Stimulated activated naive CD8-positive, alpha-beta T cell treated with anti-CD3 and anti-CD28 coated beads, Interleukin-15, Interleukin-2, amounts not matched to agents 100 ng/mL and 50 ng/mL, for 24 hours (primary cell): ENCODE measurements around the gene ADAMTS17.

Experiments used
- H3K27ac Mint-ChIP-seq: one replicate; pipeline ENCODE4 v1.8.0; 2021; ENCODE audit warnings: mild to moderate bottlenecking, mixed read lengths
- H3K27me3 Mint-ChIP-seq: one replicate; pipeline ENCODE4 v1.8.0; 2021; ENCODE audit warnings: mixed read lengths
- H3K36me3 Mint-ChIP-seq: one replicate; pipeline ENCODE4 v1.8.0; 2021; ENCODE audit warnings: low read depth, mixed read lengths
- H3K4me1 Mint-ChIP-seq: one replicate; pipeline ENCODE4 v1.8.0; 2021; ENCODE audit warnings: low read depth, mixed read lengths
- H3K4me3 Mint-ChIP-seq: one replicate; pipeline ENCODE4 v1.8.0; 2021; ENCODE audit warnings: mild to moderate bottlenecking, mixed read lengths
- H3K9me3 Mint-ChIP-seq: one replicate; pipeline ENCODE4 v1.8.0; 2021; ENCODE audit warnings: mixed read lengths

Gene ADAMTS17

GRCh38 chr15:100115066-100115710 is 226.6 kb downstream of the ADAMTS17 start:
- no peak overlapping the region for H3K27ac Mint-ChIP-seq

DNA sequence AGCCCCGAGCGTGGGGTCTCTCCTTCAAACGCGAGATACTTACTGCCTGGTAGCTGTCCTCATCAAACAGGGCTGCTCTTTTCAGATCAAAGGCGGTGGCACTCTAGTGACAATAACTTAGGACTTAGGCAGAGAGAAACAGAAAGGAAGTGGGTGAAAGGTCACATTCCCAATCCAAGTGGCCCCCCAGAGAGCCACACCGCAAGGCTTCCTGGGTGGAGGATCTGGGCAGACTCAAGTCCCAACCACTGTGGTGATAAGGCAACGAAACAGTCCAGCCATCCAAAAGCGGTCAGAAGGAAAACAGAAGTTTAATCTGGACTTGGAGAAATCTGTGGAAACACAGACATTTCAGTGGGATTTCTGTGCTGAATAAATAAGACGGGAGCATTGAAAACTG is 227.2 kb downstream of the ADAMTS17 start:
- H3K9me3 Mint-ChIP-seq, result no peaks in the 10 kb centered on the region
- peak overlapping the region; percentile 37 for H3K27ac Mint-ChIP-seq
- no peak overlapping the region for H3K4me3 Mint-ChIP-seq
- no peaks in the 10 kb centered on the region for H3K36me3 Mint-ChIP-seq
- H3K4me1 Mint-ChIP-seq, result peaks cover 31% of the 10 kb centered on the region
- H3K27me3 Mint-ChIP-seq, result no peaks in the 10 kb centered on the region

More at GRCh38 chr15:100115066-100115710, 226.6 kb downstream of the ADAMTS17 start:
- Mint-ChIP-seq H3K36me3 (peaks cover 5% of the 10 kb centered on the region), H3K9me3 (peaks cover 3% of the 10 kb centered on the region), H3K4me3 (no peak overlapping the region), H3K4me1 (peaks cover 31% of the 10 kb centered on the region), H3K27me3 (no peaks in the 10 kb centered on the region)

GRCh38 chr15:100114100-100114499 is 227.7 kb downstream of the ADAMTS17 start:
- H3K9me3 Mint-ChIP-seq, result no peaks in the 10 kb centered on the region
- H3K4me1 Mint-ChIP-seq, result peaks cover 31% of the 10 kb centered on the region
- no peaks in the 10 kb centered on the region for H3K36me3 Mint-ChIP-seq
- H3K27ac Mint-ChIP-seq, result peak overlapping the region; percentile 37
- no peak overlapping the region for H3K4me3 Mint-ChIP-seq
- H3K27me3 Mint-ChIP-seq, result no peaks in the 10 kb centered on the region

GRCh38 chr15:100113351-100114080 is 228.3 kb downstream of the ADAMTS17 start:
- Mint-ChIP-seq H3K4me3 (no peak overlapping the region), H3K27me3 (no peaks in the 10 kb centered on the region), H3K9me3 (no peaks in the 10 kb centered on the region), H3K36me3 (no peaks in the 10 kb centered on the region), H3K27ac (no peak overlapping the region), H3K4me1 (peaks cover 31% of the 10 kb centered on the region)

DNA sequence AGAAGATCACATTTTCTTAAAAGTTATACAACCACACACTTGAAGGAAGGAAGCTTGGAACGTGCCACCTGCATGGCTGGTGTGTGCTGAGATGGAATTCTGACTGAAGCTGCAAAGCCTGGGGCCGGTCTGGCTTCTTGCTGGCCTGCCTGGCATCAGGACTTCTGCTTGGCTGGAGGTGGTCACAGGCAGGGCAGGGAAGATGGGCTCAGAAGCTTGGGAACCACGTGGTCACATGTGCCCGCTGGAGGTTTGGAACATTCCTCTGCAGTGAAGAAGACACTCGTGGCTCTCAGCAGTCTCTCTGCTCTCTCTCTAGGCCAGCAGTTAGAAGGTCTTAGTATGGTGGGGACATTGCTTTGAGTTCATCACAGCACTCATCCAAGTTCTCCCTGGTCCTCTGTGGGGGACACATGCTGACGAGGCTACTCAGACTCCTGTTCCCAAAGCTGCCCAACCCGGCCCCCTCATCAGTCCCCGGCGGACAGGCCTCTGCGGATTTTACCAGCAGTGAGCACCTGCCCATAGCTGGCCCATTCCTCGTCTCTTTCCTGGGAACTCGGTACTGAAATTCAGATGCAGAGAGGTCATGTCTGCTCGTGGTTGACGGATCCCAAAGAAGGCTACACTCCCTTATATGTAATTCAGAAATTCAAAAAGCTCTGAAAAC is 229.0 kb downstream of the ADAMTS17 start:
- H3K36me3 Mint-ChIP-seq, result no peaks in the 10 kb centered on the region
- no peak overlapping the region for H3K4me3 Mint-ChIP-seq
- H3K27ac Mint-ChIP-seq, result peak overlapping the region; percentile 98
- H3K9me3 Mint-ChIP-seq, result no peaks in the 10 kb centered on the region
- no peaks in the 10 kb centered on the region for H3K27me3 Mint-ChIP-seq
- H3K4me1 Mint-ChIP-seq, result peaks cover 31% of the 10 kb centered on the region

DNA sequence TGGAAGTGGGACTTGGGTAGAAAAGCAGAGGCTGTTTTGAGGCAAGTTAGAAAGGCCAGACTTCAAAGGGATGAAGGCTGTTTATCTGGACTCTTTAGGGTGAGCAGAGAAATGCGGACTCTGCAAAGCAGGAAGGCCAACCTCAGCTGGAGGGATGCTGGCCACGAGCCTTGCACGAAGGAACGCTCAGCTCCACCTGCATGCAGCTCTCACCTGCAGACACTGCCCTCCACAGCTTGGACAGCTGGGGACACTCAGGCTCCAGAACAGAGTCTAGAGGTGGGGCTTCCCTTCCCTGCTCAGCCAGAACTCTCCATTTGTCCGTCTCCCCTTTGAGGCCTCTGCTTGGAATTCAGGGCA is 229.7 kb downstream of the ADAMTS17 start:
- Mint-ChIP-seq H3K36me3 (no peaks in the 10 kb centered on the region), H3K9me3 (no peaks in the 10 kb centered on the region), H3K27me3 (no peaks in the 10 kb centered on the region), H3K4me3 (peak overlapping the region; percentile 11), H3K4me1 (peaks cover 31% of the 10 kb centered on the region), H3K27ac (peak overlapping the region; percentile 98)

GRCh38 chr15:100111125-100112060 is 230.4 kb downstream of the ADAMTS17 start:
- H3K27me3 Mint-ChIP-seq, result no peaks in the 10 kb centered on the region
- peaks cover 31% of the 10 kb centered on the region for H3K4me1 Mint-ChIP-seq
- no peaks in the 10 kb centered on the region for H3K9me3 Mint-ChIP-seq
- H3K36me3 Mint-ChIP-seq, result no peaks in the 10 kb centered on the region
- H3K4me3 Mint-ChIP-seq, result peak overlapping the region; percentile 70
- peak overlapping the region; percentile 98 for H3K27ac Mint-ChIP-seq

GRCh38 chr15:100109486-100110035 is 232.2 kb downstream of the ADAMTS17 start:
- Mint-ChIP-seq H3K36me3 (no peaks in the 10 kb centered on the region), H3K4me3 (no peak overlapping the region), H3K4me1 (peaks cover 26% of the 10 kb centered on the region), H3K27me3 (no peaks in the 10 kb centered on the region), H3K27ac (no peak overlapping the region), H3K9me3 (no peaks in the 10 kb centered on the region)

DNA sequence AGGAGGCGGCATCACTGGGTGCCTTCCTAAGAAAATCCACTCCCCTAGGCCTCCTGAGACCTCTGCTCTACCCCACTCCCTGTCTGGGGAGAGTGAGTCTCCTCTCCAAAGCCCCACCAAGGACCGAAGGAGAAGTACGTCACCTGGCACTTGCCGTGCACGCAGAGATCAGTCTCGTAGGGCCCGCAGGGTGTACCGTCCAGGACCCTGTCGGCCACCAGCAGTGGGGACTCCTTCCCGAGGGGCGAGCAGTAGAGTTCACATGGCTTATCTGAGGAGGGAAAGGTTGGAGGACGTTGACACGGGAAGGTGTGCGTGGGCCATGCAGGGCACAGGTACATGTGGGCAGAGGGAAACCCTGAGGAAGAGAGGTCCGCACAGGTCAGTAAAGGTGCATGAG is 232.9 kb downstream of the ADAMTS17 start:
- H3K4me3 Mint-ChIP-seq, result no peak overlapping the region
- H3K4me1 Mint-ChIP-seq, result peaks cover 23% of the 10 kb centered on the region
- H3K27me3 Mint-ChIP-seq, result no peaks in the 10 kb centered on the region
- no peak overlapping the region for H3K27ac Mint-ChIP-seq
- H3K9me3 Mint-ChIP-seq, result no peaks in the 10 kb centered on the region
- no peaks in the 10 kb centered on the region for H3K36me3 Mint-ChIP-seq

- Mint-ChIP-seq H3K27ac (no peak overlapping the region), H3K4me1 (peaks cover 23% of the 10 kb centered on the region), H3K36me3 (no peaks in the 10 kb centered on the region), H3K9me3 (no peaks in the 10 kb centered on the region), H3K4me3 (no peak overlapping the region), H3K27me3 (no peaks in the 10 kb centered on the region)
Observed at GRCh38 chr15:100108346-100108745, 233.4 kb downstream of the ADAMTS17 start.

DNA sequence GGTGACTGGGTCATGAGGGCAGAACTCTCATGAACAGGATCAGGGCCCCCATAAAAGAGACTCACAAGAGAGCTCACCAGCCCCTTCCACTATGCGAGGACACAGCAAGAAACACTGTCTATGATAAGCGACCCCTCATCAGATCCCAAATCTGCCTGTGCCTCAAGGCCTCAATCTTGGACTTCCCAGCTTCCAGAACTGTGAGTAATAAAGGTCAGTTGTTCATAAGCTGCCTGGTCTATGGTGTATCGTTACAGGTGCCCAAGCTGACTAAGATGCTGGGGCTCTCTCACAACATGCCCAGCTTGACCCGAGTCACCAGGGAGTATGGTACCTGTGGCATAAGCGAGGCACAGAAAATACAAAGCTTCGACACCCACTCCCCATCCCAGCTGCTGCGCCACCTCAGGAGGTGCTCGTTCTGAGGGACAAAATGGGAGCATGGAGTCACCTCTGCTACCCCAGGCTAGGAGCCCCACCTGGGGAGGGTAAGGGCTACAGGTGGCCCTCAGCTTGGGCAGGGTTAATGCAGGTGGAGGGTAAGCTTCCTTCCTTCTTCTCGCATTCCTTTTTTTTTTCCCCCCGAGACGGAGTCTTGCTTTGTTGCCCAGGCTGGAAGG is 234.1 kb downstream of the ADAMTS17 start:
- H3K27ac Mint-ChIP-seq, result no peak overlapping the region
- no peak overlapping the region for H3K4me3 Mint-ChIP-seq
- no peaks in the 10 kb centered on the region for H3K36me3 Mint-ChIP-seq
- H3K9me3 Mint-ChIP-seq, result no peaks in the 10 kb centered on the region
- no peaks in the 10 kb centered on the region for H3K27me3 Mint-ChIP-seq
- peaks cover 23% of the 10 kb centered on the region for H3K4me1 Mint-ChIP-seq

DNA sequence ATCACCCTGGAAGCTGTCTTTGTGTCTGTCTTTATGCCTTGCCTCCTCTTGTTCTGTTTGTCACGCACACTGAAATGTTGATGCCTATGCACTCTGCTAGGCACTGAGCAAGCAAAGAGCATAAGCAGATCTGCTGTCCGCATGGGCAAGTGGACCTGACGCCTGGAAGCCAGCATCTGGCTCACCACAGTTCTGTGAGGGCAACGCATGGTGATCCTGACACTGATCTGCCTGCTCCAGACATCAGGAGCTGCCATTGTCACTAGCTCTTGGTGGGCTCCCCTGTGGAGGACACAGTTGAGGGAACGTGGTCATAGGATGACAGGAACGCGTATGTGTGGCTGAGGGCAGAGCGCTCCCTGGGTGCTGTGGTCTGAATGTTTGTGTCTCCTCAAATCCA is 234.6 kb downstream of the ADAMTS17 start:
- H3K9me3 Mint-ChIP-seq, result no peaks in the 10 kb centered on the region

DNA sequence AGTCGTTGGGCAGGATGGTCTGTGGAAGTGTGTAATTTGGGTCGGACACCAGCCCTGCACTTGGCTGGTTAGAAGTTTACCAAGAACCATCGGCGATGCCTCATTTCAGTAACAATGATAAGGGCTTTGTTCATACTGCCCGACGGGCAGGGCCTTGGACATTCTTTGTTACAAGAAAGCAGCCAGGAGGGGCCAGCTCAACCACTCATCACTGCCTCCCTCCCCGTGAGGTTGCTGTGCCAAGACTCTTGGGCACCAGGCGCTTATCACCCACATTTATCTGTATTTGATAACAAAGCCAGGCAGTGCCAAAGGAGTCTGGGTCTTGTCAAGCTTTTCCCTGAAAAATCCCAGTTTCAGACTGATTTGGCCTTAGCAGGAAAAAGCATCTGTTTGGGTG is 235.0 kb downstream of the ADAMTS17 start:
- Mint-ChIP-seq H3K27ac (peak overlapping the region; percentile 24), H3K36me3 (no peaks in the 10 kb centered on the region), H3K27me3 (no peaks in the 10 kb centered on the region)

More for the DNA sequence above, 234.6 kb downstream of the ADAMTS17 start:
- Mint-ChIP-seq H3K36me3 (no peaks in the 10 kb centered on the region), H3K4me1 (peaks cover 19% of the 10 kb centered on the region), H3K27me3 (no peaks in the 10 kb centered on the region), H3K4me3 (no peak overlapping the region), H3K27ac (no peak overlapping the region)

GRCh38 chr15:100105101-100105500 is 236.7 kb downstream of the ADAMTS17 start:
- Mint-ChIP-seq H3K9me3 (no peaks in the 10 kb centered on the region), H3K36me3 (no peaks in the 10 kb centered on the region), H3K4me1 (no peaks in the 10 kb centered on the region), H3K27me3 (no peaks in the 10 kb centered on the region), H3K4me3 (no peak overlapping the region), H3K27ac (no peak overlapping the region)

More for the DNA sequence above, 235.0 kb downstream of the ADAMTS17 start:
- no peak overlapping the region for H3K4me3 Mint-ChIP-seq
- no peaks in the 10 kb centered on the region for H3K9me3 Mint-ChIP-seq
- peaks cover 15% of the 10 kb centered on the region for H3K4me1 Mint-ChIP-seq
